ENCODE data around the gene NLGN1. TPM values are rescaled to one million over a fixed set of nuclear protein-coding genes. Genes with fewer than 3 reads are reported as not detected.

The NLGN1 gene
- total and polyA plus RNA-seq, 7 experiments from 2014 or later: not detected

GRCh38 chr3:173923204-173923603 lies 525.7 kb downstream of the NLGN1 start:
- no peak overlapping the region for H3K27ac Mint-ChIP-seq
- Histone ChIP-seq H3K4me3 (ENCODE audit: low read length) (no peak overlapping the region), H3K9me3 (ENCODE audit: control insufficient read depth in 2 of 3, low read length in 3 of 3) (no peaks in the 10 kb centered on the region), H3K27ac (ENCODE audit: low read depth, low read length) (no peak overlapping the region), H3K27me3 (ENCODE audit: control insufficient read depth in 2 of 2, insufficient read depth in 2 of 2, low read length in 2 of 2) (no peaks in the 10 kb centered on the region), H3K36me3 (ENCODE audit: control insufficient read depth in 2 of 3, insufficient read depth in 3 of 3, low read length in 3 of 3) (no peaks in the 10 kb centered on the region), H3K4me1 (ENCODE audit: control insufficient read depth in 2 of 2, insufficient read depth in 2 of 2, low read length in 2 of 2) (no peaks in the 10 kb centered on the region)
- no peaks in the 10 kb centered on the region for H3K36me3 Mint-ChIP-seq
- ATAC-seq: no peak
- intact Hi-C loops (cut with micrococcal nuclease): no loop called here
- H3K4me3 Mint-ChIP-seq: no peak overlapping the region
- no peak for DNase-seq
- CTCF ChIA-PET: no interaction called here
- no peaks in the 10 kb centered on the region for H3K27me3 Mint-ChIP-seq
- H3K4me1 Mint-ChIP-seq: no peaks in the 10 kb centered on the region
- H3K9me3 Mint-ChIP-seq: peaks cover 0 to 6% (median 0%) of the 10 kb centered on the region in 11 donors
- POLR2A ChIA-PET: no interaction called here

DNA sequence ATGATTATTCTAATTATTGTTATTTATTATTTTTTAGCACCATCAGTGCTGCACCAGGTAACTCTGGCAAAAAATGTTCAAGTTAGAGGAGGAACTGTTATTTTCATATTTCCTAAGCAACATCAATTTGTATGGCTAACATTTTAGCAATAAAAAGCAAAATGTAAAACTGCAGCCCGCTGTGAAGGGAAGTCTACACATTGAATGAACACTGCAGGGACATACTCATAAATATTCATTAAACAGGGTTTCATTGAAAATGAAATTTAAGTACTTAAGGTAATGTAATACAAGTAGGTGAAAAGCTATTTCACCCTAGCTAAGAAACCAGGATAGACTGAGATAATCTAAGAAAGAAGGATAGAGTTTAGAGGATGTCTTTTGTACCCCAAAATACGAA lies 532.7 kb downstream of the NLGN1 start:
- H3K4me3 Mint-ChIP-seq: no peak overlapping the region
- POLR2A ChIA-PET: no interaction called here
- no peaks in the 10 kb centered on the region for H3K9me3 ChIP-seq (ENCODE audit: control insufficient read depth in 2 of 3, low read length in 3 of 3)
- H3K4me1 Mint-ChIP-seq: no peaks in the 10 kb centered on the region
- H3K27me3 Mint-ChIP-seq: no peaks in the 10 kb centered on the region
- peaks cover 0 to 13% (median 0%) of the 10 kb centered on the region in 11 donors for H3K9me3 Mint-ChIP-seq
- H3K27ac ChIP-seq (ENCODE audit: low read depth, low read length): no peak overlapping the region
- no peaks in the 10 kb centered on the region for H3K4me1 ChIP-seq (ENCODE audit: control insufficient read depth in 2 of 2, insufficient read depth in 2 of 2, low read length in 2 of 2)
- intact Hi-C loops (cut with micrococcal nuclease): no loop called here
- no peak for DNase-seq
- H3K4me3 ChIP-seq (ENCODE audit: low read length): no peak overlapping the region
- no peaks in the 10 kb centered on the region for H3K36me3 Mint-ChIP-seq
- H3K36me3 ChIP-seq (ENCODE audit: control insufficient read depth in 2 of 3, insufficient read depth in 3 of 3, low read length in 3 of 3): no peaks in the 10 kb centered on the region
- H3K27me3 ChIP-seq (ENCODE audit: control insufficient read depth in 2 of 2, insufficient read depth in 2 of 2, low read length in 2 of 2): no peaks in the 10 kb centered on the region
- no peak overlapping the region for H3K27ac Mint-ChIP-seq
- CTCF ChIA-PET: no interaction called here
- no peak for ATAC-seq

DNA sequence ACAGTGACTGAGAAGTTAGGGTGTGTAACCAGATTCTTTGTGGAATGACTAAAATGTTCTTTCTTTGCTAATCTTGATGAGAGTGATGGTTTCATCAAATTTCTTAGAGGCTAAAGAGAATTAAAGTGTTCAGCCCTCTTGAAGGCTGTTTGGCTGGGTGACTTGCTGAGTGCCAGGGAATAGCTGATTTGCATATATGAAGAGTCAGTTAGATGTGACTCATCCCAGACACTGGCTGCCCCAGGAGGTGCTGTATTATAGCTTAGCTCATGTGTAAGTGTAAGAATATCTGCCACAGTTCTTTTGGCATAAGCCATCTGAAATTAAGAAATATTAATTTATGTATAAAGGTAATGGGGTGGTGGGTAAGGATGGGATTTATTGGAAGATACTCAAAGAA lies 535.1 kb downstream of the NLGN1 start:
- ATAC-seq (no peak), DNase-seq (no peak)
- Mint-ChIP-seq H3K9me3 (peaks cover 0 to 13% (median 0%) of the 10 kb centered on the region in 11 donors), H3K4me1 (no peaks in the 10 kb centered on the region), H3K27me3 (no peaks in the 10 kb centered on the region), H3K4me3 (no peak overlapping the region), H3K36me3 (peaks cover 0 to 3% (median 0%) of the 10 kb centered on the region in 5 donors), H3K27ac (no peak overlapping the region)
- H3K9me3 ChIP-seq (ENCODE audit: control insufficient read depth in 2 of 3, low read length in 3 of 3): no peaks in the 10 kb centered on the region
- no peaks in the 10 kb centered on the region for H3K36me3 ChIP-seq (ENCODE audit: control insufficient read depth in 2 of 3, insufficient read depth in 3 of 3, low read length in 3 of 3)
- H3K4me3 ChIP-seq (ENCODE audit: low read length): no peak overlapping the region
- ChIA-PET CTCF (no interaction called here), POLR2A (no interaction called here)
- no peaks in the 10 kb centered on the region for H3K27me3 ChIP-seq (ENCODE audit: control insufficient read depth in 2 of 2, insufficient read depth in 2 of 2, low read length in 2 of 2)
- H3K27ac ChIP-seq (ENCODE audit: low read depth, low read length): no peak overlapping the region
- intact Hi-C loops (cut with micrococcal nuclease): no loop called here
- H3K4me1 ChIP-seq (ENCODE audit: control insufficient read depth in 2 of 2, insufficient read depth in 2 of 2, low read length in 2 of 2): no peaks in the 10 kb centered on the region

DNA sequence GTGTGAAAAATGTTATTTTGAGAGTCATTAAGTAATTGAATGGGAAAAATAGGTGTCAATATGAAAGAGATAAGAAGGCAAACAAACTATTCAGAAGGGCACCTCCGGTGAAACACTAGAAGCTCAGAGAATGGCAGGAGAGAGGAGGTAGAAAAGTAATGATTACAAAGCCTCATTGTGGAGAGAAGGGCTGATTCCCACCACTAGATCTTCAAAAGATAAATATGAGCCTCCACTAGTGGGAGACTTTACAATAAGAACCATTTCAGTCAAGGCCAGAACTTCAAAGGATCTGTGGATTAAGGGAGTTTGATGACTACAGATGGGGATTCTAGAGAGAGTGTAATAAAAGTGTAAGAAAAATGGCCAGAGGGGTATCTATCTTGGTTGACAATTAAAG lies 535.6 kb downstream of the NLGN1 start:
- H3K36me3 Mint-ChIP-seq: peaks cover 0 to 3% (median 0%) of the 10 kb centered on the region in 5 donors
- DNase-seq: no peak
- no peak overlapping the region for H3K4me3 Mint-ChIP-seq
- Histone ChIP-seq H3K9me3 (ENCODE audit: control insufficient read depth in 2 of 3, low read length in 3 of 3) (no peaks in the 10 kb centered on the region), H3K36me3 (ENCODE audit: control insufficient read depth in 2 of 3, insufficient read depth in 3 of 3, low read length in 3 of 3) (no peaks in the 10 kb centered on the region), H3K4me1 (ENCODE audit: control insufficient read depth in 2 of 2, insufficient read depth in 2 of 2, low read length in 2 of 2) (no peaks in the 10 kb centered on the region), H3K27me3 (ENCODE audit: control insufficient read depth in 2 of 2, insufficient read depth in 2 of 2, low read length in 2 of 2) (no peaks in the 10 kb centered on the region), H3K27ac (ENCODE audit: low read depth, low read length) (no peak overlapping the region), H3K4me3 (ENCODE audit: low read length) (no peak overlapping the region)
- no peak overlapping the region for H3K27ac Mint-ChIP-seq
- CTCF ChIA-PET: no interaction called here
- peaks cover 0 to 13% (median 0%) of the 10 kb centered on the region in 11 donors for H3K9me3 Mint-ChIP-seq
- intact Hi-C loops (cut with micrococcal nuclease): no loop called here
- POLR2A ChIA-PET: no interaction called here
- ATAC-seq: no peak
- H3K27me3 Mint-ChIP-seq: no peaks in the 10 kb centered on the region
- no peaks in the 10 kb centered on the region for H3K4me1 Mint-ChIP-seq

- H3K4me3 ChIP-seq (ENCODE audit: low read length): no peak overlapping the region
- H3K27ac ChIP-seq (ENCODE audit: low read depth, low read length): no peak overlapping the region
- H3K4me1 ChIP-seq (ENCODE audit: control insufficient read depth in 2 of 2, insufficient read depth in 2 of 2, low read length in 2 of 2): no peaks in the 10 kb centered on the region
- H3K27me3 ChIP-seq (ENCODE audit: control insufficient read depth in 2 of 2, insufficient read depth in 2 of 2, low read length in 2 of 2): no peaks in the 10 kb centered on the region
- no peak overlapping the region for H3K4me3 Mint-ChIP-seq
- H3K9me3 Mint-ChIP-seq: peaks cover 0 to 8% (median 0%) of the 10 kb centered on the region in 11 donors
- H3K36me3 ChIP-seq (ENCODE audit: control insufficient read depth in 2 of 3, insufficient read depth in 3 of 3, low read length in 3 of 3): no peaks in the 10 kb centered on the region
- peaks cover 0 to 2% (median 0%) of the 10 kb centered on the region in 7 donors for H3K4me1 Mint-ChIP-seq
- ATAC-seq: no peak
- no peaks in the 10 kb centered on the region for H3K9me3 ChIP-seq (ENCODE audit: control insufficient read depth in 2 of 3, low read length in 3 of 3)
- POLR2A ChIA-PET: no interaction called here
- DNase-seq: no peak
- H3K27ac Mint-ChIP-seq: no peak overlapping the region
- intact Hi-C loops (cut with micrococcal nuclease): no loop called here
- peaks cover 0 to 3% (median 0%) of the 10 kb centered on the region in 5 donors for H3K36me3 Mint-ChIP-seq
- CTCF ChIA-PET: no interaction called here
- no peaks in the 10 kb centered on the region for H3K27me3 Mint-ChIP-seq
These were observed 538.8 kb downstream of the NLGN1 start for GRCh38 chr3:173936316-173936715.

DNA sequence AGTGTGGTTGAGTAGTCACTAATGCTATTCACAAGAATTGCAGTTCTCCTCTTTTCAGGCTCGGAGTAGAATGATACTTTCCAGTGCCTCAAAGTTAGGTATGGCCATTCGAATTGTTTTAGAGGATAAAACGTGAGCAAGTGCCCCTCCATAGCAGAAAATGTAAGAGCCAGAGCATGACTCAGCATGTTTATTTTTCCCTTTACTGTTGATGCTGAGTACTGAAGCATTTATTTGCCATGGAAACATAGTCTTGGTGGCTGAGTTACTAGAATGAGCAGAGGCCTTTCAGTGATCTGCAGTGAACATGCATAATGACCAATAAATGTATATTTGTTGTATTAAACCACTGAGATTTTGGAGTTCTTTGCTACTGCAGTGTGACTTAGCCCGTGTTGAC lies 540.6 kb downstream of the NLGN1 start:
- Mint-ChIP-seq H3K4me3 (no peak overlapping the region), H3K9me3 (peaks cover 0 to under 1% (median 0%) of the 10 kb centered on the region in 11 donors), H3K27me3 (no peaks in the 10 kb centered on the region), H3K4me1 (peaks cover 0 to 2% (median 0%) of the 10 kb centered on the region in 7 donors), H3K27ac (no peak overlapping the region), H3K36me3 (peaks cover 0 to 3% (median 0%) of the 10 kb centered on the region in 5 donors)
- no peaks in the 10 kb centered on the region for H3K9me3 ChIP-seq (ENCODE audit: control insufficient read depth in 2 of 3, low read length in 3 of 3)
- H3K27me3 ChIP-seq (ENCODE audit: control insufficient read depth in 2 of 2, insufficient read depth in 2 of 2, low read length in 2 of 2): no peaks in the 10 kb centered on the region
- CTCF ChIA-PET: interaction anchor here (0.6 kb wide), 1 partner anchor 479 kb away, joined by 3 read pairs; no protein-coding TSS in a partner anchor
- H3K27ac ChIP-seq (ENCODE audit: low read depth, low read length): no peak overlapping the region
- no peak overlapping the region for H3K4me3 ChIP-seq (ENCODE audit: low read length)
- no peak for ATAC-seq
- POLR2A ChIA-PET: no interaction called here
- no peak for DNase-seq
- no peaks in the 10 kb centered on the region for H3K36me3 ChIP-seq (ENCODE audit: control insufficient read depth in 2 of 3, insufficient read depth in 3 of 3, low read length in 3 of 3)
- no peaks in the 10 kb centered on the region for H3K4me1 ChIP-seq (ENCODE audit: control insufficient read depth in 2 of 2, insufficient read depth in 2 of 2, low read length in 2 of 2)
- intact Hi-C loops (cut with micrococcal nuclease): no loop called here

DNA sequence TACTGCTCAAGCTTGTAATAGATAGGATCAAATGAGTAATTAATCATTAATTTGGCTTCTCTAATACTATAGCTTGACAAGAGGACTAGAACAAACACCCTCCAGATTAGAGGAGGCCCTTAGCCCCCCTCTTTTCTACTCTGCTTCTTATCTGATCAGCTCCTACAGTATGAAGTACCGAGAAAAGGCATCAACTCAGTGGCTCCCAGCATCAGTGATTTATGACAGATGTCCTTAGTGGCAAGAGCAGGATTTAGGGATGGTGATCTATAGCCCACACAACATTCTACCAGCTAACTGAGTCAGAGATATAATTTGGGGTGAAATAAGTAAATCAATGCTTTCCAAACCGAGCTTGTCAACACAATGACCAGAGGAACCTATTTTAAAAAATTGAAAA lies 541.1 kb downstream of the NLGN1 start:
- intact Hi-C loops (cut with micrococcal nuclease): no loop called here

More for the DNA sequence above, 541.1 kb downstream of the NLGN1 start:
- ChIA-PET CTCF (interaction anchor here (0.6 kb wide), 1 partner anchor 479 kb away, joined by 3 read pairs; no protein-coding TSS in a partner anchor), POLR2A (no interaction called here)
- Histone ChIP-seq H3K9me3 (ENCODE audit: control insufficient read depth in 2 of 3, low read length in 3 of 3) (no peaks in the 10 kb centered on the region), H3K27ac (ENCODE audit: low read depth, low read length) (no peak overlapping the region), H3K4me1 (ENCODE audit: control insufficient read depth in 2 of 2, insufficient read depth in 2 of 2, low read length in 2 of 2) (no peaks in the 10 kb centered on the region), H3K27me3 (ENCODE audit: control insufficient read depth in 2 of 2, insufficient read depth in 2 of 2, low read length in 2 of 2) (no peaks in the 10 kb centered on the region), H3K4me3 (ENCODE audit: low read length) (no peak overlapping the region), H3K36me3 (ENCODE audit: control insufficient read depth in 2 of 3, insufficient read depth in 3 of 3, low read length in 3 of 3) (no peaks in the 10 kb centered on the region)
- H3K4me3 Mint-ChIP-seq: no peak overlapping the region
- H3K27ac Mint-ChIP-seq: no peak overlapping the region
- peaks cover 0 to 2% (median 0%) of the 10 kb centered on the region in 7 donors for H3K4me1 Mint-ChIP-seq
- DNase-seq (no peak), ATAC-seq (no peak)
- H3K27me3 Mint-ChIP-seq: no peaks in the 10 kb centered on the region
- no peaks in the 10 kb centered on the region for H3K9me3 Mint-ChIP-seq
- peaks cover 0 to 3% (median 0%) of the 10 kb centered on the region in 5 donors for H3K36me3 Mint-ChIP-seq
